Prostate gland (tissue), 2 donors: ENCODE data around the gene TELO2. TPM values are rescaled to one million over a fixed set of nuclear protein-coding genes. Genes with fewer than 3 reads are reported as not detected.
A peak's percentile ranks its signal among the peaks of the same experiment; 100 is the strongest.

Experiments used
- DNase-seq: peaks from one replicate; pipeline ENCODE4 v3.0.0-alpha.2; 2019; ENCODE audit warnings: low spot score
- H3K27ac ChIP-seq, 2 donors: fragments of 200-600 bp; sonication (generic); 2 replicates each; pipeline ENCODE4 v1.5.1; 2017 to 2019
- H3K27me3 ChIP-seq: fragments of 200-600 bp; sonication (generic); replicated peaks from 2 replicates; pipeline ENCODE4 v1.5.1; 2019; ENCODE audit not compliant: insufficient read depth
- H3K36me3 ChIP-seq, 2 donors: fragments of 200-600 bp; sonication (generic); 1 replicate in 1 of 2; 2 replicates in 1 of 2; pipeline versions ENCODE4 v1.5.1 to v1.8.1; 2017 to 2019
- H3K4me1 ChIP-seq: fragments of 200-600 bp; sonication (generic); replicated peaks from 2 replicates; pipeline ENCODE4 v1.5.1; 2019
- H3K4me3 ChIP-seq, 2 donors: fragments of 200-600 bp; sonication (generic); 2 replicates each; pipeline ENCODE4 v1.5.1; 2017 to 2019
- H3K9me3 ChIP-seq: fragments of 200-600 bp; sonication (generic); 2 replicates; pipeline ENCODE4 v1.5.1; 2017
- CTCF ChIP-seq, 4 experiments: fragments of 200-600 bp in 2 of 4; fragments of 450-650 bp in 2 of 4; sonication (generic) in 2 of 4; IDR thresholded peaks; 1 replicate in 3 of 4; 2 replicates in 1 of 4; pipeline ENCODE4 v1.5.1; 2016 to 2019; ENCODE audit warnings: antibody characterized with exemption in 4 of 4, mild to moderate bottlenecking in 2 of 4, moderate library complexity in 2 of 4
- POLR2A ChIP-seq: fragments of 450-650 bp; IDR thresholded peaks from one replicate; pipeline ENCODE4 v1.6.1; 2016; ENCODE audit warnings: antibody characterized with exemption, mild to moderate bottlenecking
- POLR2AphosphoS5 ChIP-seq: sonication (generic); formaldehyde crosslinking; IDR thresholded peaks from one replicate; pipeline ENCODE4 v1.6.1; 2017; ENCODE audit warnings: antibody characterized with exemption
- WGBS: methylation state at CpG from one replicate; pipeline ENCODE4 v1.1.5; 2018; 5-methylcytosine and 5-hydroxymethylcytosine counted together
- intact Hi-C: fragments of 100-400 bp; cut with DNase I; formaldehyde crosslinking; loops from one replicate; pipeline ENCODE4 v1.14.2; 2022
- total RNA-seq, 2 donors: library from RNA; depleted of rRNA; stranded (reverse); fragments of >200 nt; gene quantifications; one replicate each; pipeline ENCODE4 v1.1.0, GENCODE V29; 2016

Gene TELO2
- total RNA-seq, 2 donors from 2014 or later, result 35.1 to 53.5 TPM

- TF ChIP-seq CTCF (IDR thresholded peaks at IDR 0.05) (no peak), POLR2A (no peak), POLR2AphosphoS5 (no peak)
- no peak overlapping the region for H3K4me3 ChIP-seq
- H3K9me3 ChIP-seq, result no peaks in the 10 kb centered on the region
- peak overlapping the region; percentile 81 to 87 for H3K27ac ChIP-seq
- DNase-seq, result no peak
- H3K36me3 ChIP-seq, result no peaks in the 10 kb centered on the region
- no peaks in the 10 kb centered on the region for H3K27me3 ChIP-seq
- intact Hi-C loops, result loop anchor here (5.0 kb wide), 1 partner anchor 81 kb away; the partner anchor contains the start of genes CRAMP1 and IFT140
- no peaks in the 10 kb centered on the region for H3K4me1 ChIP-seq
- WGBS, result 77% methylated on average over 12 of the region's 14 CpGs
Observed at GRCh38 chr16:1531638-1531910, 38.4 kb downstream of the TELO2 start.

DNA sequence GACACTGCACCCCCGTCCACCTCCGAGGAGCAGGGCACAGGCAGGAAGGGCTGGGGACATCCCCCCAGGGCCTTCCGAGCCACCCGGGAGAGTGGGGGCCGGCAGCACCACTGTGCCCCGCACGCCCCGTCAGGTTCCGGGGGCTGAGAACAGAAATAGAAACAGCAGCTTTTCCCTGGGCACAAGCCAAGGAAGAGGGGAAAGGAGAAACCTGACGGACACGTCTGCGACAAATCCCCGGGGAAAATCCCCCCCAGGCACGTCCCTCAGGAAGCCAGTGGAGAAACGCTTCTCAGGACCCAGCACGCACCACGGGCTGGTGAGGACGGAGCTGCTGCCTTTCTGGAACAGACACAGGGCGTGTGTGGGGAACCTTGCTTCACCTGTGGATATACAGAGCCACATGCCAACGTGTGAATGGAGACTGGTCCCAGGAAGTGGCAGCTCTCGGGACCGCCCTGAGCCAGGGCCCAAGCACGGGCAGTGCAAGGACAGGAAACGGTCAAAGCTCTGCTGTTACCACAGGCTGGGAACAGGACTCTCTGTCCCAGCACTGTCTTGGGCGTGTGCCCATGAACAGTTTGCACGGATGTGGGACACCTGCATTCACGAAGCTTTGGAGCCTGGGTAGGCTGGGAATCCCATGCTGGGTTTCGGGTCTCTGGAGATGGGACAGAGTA, 39.1 kb downstream of the TELO2 start:
- peaks cover 0 to 3% of the 10 kb centered on the region in 2 donors for H3K36me3 ChIP-seq
- intact Hi-C loops, result loop anchor here (5.0 kb wide), 1 partner anchor 80 kb away; the partner anchor contains the start of genes CRAMP1 and IFT140
- WGBS, result 9% methylated on average over 28 of the region's 28 CpGs
- peak; percentile 85 for DNase-seq
- H3K9me3 ChIP-seq, result no peaks in the 10 kb centered on the region
- TF ChIP-seq POLR2AphosphoS5 (peak; percentile 91), POLR2A (peak; percentile 5), CTCF (IDR thresholded peaks at IDR 0.05) (no peak)
- H3K4me1 ChIP-seq, result no peaks in the 10 kb centered on the region
- H3K27me3 ChIP-seq, result no peaks in the 10 kb centered on the region
- H3K4me3 ChIP-seq, result peak overlapping the region in 1 of 2 donors; percentile 2
- H3K27ac ChIP-seq, result peak overlapping the region; percentile 81 to 87

GRCh38 chr16:1532771-1533170, 39.6 kb downstream of the TELO2 start:
- WGBS, result 64% methylated on average over 10 of the region's 10 CpGs
- Histone ChIP-seq H3K36me3 (peaks cover 0 to 6% of the 10 kb centered on the region in 2 donors), H3K27ac (peak overlapping the region; percentile 81 to 87), H3K9me3 (no peaks in the 10 kb centered on the region), H3K4me1 (no peaks in the 10 kb centered on the region), H3K4me3 (peak overlapping the region in 1 of 2 donors; percentile 2), H3K27me3 (no peaks in the 10 kb centered on the region)
- intact Hi-C loops, result loop anchor here (5.0 kb wide), 1 partner anchor 80 kb away; the partner anchor contains the start of genes CRAMP1 and IFT140
- no peak for DNase-seq
- TF ChIP-seq POLR2A, result no peak
- TF ChIP-seq CTCF (IDR thresholded peaks at IDR 0.05), result no peak
- no peak for TF ChIP-seq POLR2AphosphoS5

DNA sequence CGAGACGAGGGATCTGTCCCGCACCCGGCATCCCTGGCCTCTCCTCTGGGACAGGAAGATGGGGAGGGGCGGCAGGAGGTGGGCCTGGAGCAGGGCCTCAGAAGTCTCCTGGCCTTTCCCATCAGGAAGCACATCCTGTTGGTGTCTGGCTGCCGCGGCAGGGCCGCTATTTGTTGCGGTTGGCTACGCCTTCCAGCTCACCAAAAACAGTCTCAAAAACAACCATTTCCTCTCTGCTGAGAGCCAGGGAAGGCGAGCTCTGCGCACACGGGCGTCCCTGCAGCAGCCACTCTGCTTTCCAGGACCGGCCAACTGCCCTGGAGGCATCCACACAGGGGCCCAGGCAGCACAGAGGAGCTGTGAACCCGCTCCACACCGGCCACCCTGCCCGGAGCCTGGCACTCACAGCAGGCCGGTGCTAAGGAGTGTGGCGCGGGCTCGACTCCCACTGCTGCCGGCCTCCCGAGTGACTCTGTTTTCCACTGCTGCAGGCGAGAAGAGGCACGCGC, 40.3 kb downstream of the TELO2 start, which contains the start of gene TMEM204:
TSS of gene TMEM204 (plus strand) at position 224 of the 509 bp plus-strand sequence. CDS start 610 bp downstream, outside the sequence.
- no peak for DNase-seq
- Histone ChIP-seq H3K4me1 (no peaks in the 10 kb centered on the region), H3K27me3 (no peaks in the 10 kb centered on the region), H3K36me3 (peaks cover 0 to 6% of the 10 kb centered on the region in 2 donors), H3K27ac (peak within 1 kb of the TSS; percentile 81 to 87), H3K4me3 (peak within 1 kb of the TSS; percentile 36 to 39), H3K9me3 (no peaks in the 10 kb centered on the region)
- TF ChIP-seq POLR2A (no peak), POLR2AphosphoS5 (peak; percentile 41)
- WGBS, result 59% methylated on average over 27 of the region's 27 CpGs
- intact Hi-C loops, result loop anchor here (5.0 kb wide), 1 partner anchor 79 kb away; the partner anchor contains the start of genes CRAMP1 and IFT140
